Hepatocyte (in vitro differentiated cells): ENCODE measurements around the gene COL5A1.

Experiments
- EZH2 ChIP-seq: fragments of 200-600 bp; sonication (generic); IDR thresholded peaks from 2 replicates; pipeline ENCODE4 v1.6.1; 2016; ENCODE audit warnings: antibody characterized with exemption, mild to moderate bottlenecking, borderline replicate concordance
- EZH2phosphoT487 ChIP-seq: fragments of 200-600 bp; sonication (generic); IDR thresholded peaks from one replicate; pipeline ENCODE4 v1.6.1; 2018; ENCODE audit warnings: antibody characterized with exemption, mild to moderate bottlenecking, low read depth, moderate library complexity; ENCODE audit not compliant: unreplicated experiment, severe bottlenecking
- TF ChIP-seq, protein P1 (sequence below): fragments of 200-600 bp; sonication (generic); IDR thresholded peaks from 2 replicates; pipeline ENCODE4 v1.5.1; 2016; ENCODE audit warnings: antibody characterized with exemption, mild to moderate bottlenecking; ENCODE audit not compliant: poor library complexity

DNA sequence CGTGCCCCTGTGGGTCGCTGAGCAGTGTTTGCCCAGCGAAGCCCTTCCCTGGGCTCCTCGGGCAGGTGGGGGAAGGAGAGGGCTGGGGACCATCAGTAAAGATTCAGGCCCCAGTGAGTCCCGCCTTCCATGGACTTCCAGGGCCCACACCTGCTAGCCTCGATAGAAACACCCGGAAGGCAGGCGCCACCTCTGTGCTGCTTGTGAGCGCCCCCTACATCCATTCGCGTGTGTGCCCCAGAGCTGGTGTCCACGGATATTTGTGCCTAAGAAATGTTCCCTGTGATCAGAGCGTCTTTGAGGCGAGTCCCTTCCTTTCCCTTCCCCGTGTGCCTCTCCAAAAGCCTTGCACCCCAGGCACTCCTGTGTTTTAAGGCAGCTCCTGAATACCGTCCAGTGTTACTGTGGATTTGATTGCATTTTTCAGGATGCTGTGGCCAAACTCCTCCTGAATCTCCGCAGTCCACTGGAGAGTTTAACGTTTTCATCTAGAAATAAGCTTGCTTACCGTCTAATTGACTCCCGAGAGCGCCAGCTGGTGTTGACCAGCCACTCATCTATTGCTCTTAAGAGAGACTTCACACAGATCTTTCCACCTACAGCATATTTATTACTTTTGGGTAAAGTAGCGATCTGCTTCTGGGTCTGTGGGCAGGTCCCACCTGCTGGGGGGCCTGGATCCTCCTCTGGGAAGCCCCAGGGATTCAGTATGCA is 101.4 kb downstream of the COL5A1 start:
- TF ChIP-seq, protein P1, sequence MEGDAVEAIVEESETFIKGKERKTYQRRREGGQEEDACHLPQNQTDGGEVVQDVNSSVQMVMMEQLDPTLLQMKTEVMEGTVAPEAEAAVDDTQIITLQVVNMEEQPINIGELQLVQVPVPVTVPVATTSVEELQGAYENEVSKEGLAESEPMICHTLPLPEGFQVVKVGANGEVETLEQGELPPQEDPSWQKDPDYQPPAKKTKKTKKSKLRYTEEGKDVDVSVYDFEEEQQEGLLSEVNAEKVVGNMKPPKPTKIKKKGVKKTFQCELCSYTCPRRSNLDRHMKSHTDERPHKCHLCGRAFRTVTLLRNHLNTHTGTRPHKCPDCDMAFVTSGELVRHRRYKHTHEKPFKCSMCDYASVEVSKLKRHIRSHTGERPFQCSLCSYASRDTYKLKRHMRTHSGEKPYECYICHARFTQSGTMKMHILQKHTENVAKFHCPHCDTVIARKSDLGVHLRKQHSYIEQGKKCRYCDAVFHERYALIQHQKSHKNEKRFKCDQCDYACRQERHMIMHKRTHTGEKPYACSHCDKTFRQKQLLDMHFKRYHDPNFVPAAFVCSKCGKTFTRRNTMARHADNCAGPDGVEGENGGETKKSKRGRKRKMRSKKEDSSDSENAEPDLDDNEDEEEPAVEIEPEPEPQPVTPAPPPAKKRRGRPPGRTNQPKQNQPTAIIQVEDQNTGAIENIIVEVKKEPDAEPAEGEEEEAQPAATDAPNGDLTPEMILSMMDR: no peak
- TF ChIP-seq EZH2phosphoT487 (no peak), EZH2 (no peak)
